Fibroblast of villous mesenchyme (primary cell): ENCODE measurements around the gene LINGO1. TPM values are rescaled to one million over a fixed set of nuclear protein-coding genes. Genes with fewer than 3 reads are reported as not detected.

ENCODE experiments used
- DNase-seq: peaks from one replicate; pipeline ENCODE4 v3.0.0-alpha.2; 2010; ENCODE audit warnings: low read depth
- H3K4me3 ChIP-seq: 2 replicates; pipeline ENCODE4 v1.5.1; 2011; ENCODE audit warnings: low read depth, mild to moderate bottlenecking, low read length
- CTCF ChIP-seq: IDR thresholded peaks from 2 replicates; pipeline ENCODE4 v1.5.1; 2012; ENCODE audit warnings: low read depth, mild to moderate bottlenecking, low read length; ENCODE audit not compliant: insufficient read depth
- total RNA-seq: library from RNA; depleted of rRNA; stranded (reverse); fragments of >200 nt; gene quantifications from 2 replicates; pipeline ENCODE4 v1.2.3, GENCODE V29; 2012

Gene LINGO1
- total RNA-seq, 1 donor = not detected

GRCh38 chr15:77573802-77574201, 58.9 kb downstream of the LINGO1 start:
- DNase-seq = no peak
- TF ChIP-seq CTCF = no peak

GRCh38 chr15:77572186-77572585, 60.5 kb downstream of the LINGO1 start:
- no peak for TF ChIP-seq CTCF
- H3K4me3 ChIP-seq = no peak overlapping the region
- no peak for DNase-seq

More at GRCh38 chr15:77573802-77574201, 58.9 kb downstream of the LINGO1 start:
- H3K4me3 ChIP-seq = no peak overlapping the region

- no peak for TF ChIP-seq CTCF
- H3K4me3 ChIP-seq = no peak overlapping the region
- DNase-seq = no peak
Observed at GRCh38 chr15:77571741-77572140, 61.0 kb downstream of the LINGO1 start.

GRCh38 chr15:77571181-77571580, 61.5 kb downstream of the LINGO1 start:
- no peak for TF ChIP-seq CTCF
- no peak for DNase-seq
- no peak overlapping the region for H3K4me3 ChIP-seq

- DNase-seq = peak; percentile 58
- TF ChIP-seq CTCF = no peak
- peak overlapping the region; percentile 50 for H3K4me3 ChIP-seq
Observed at GRCh38 chr15:77569729-77570125, 63.0 kb downstream of the LINGO1 start.

GRCh38 chr15:77568973-77569728, 63.6 kb downstream of the LINGO1 start:
- peak; percentile 78 for DNase-seq
- TF ChIP-seq CTCF = no peak
- peak overlapping the region; percentile 50 for H3K4me3 ChIP-seq
